ENCODE measurements around the gene PRR29. TPM values are rescaled to one million over a fixed set of nuclear protein-coding genes. Genes with fewer than 3 reads are reported as not detected.

Gene PRR29
- total and polyA plus RNA-seq, 2 donors (not counting 1 experiment from before 2014, with no cell fraction given): 0.02 to 0.17 TPM

DNA sequence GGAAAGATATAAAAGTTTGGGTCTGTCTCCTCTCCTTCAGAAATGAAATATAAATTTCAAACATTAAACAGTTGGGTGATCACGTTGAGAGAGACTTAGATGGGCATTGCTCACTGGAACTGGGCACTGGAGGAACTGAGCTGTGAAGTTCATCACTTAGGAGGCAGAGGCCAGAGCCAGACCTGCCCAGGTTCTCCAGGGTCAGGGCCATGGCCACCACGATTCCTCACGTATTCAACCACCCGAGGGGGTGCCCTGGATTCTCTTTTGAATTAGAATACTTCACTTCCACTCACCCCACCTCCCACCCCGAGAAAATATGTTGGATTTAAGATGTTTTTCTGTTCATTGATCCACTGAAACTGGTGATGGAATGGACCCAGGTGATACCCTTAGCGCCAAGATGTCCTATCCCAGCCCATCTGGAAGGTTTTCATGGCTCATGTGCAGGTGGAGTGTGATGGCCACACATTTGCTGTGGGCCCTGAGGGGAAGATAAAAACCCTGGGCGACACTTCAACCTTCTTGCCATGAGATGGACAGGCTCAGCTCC lies 6.1 kb downstream of the PRR29 start:
- no peak overlapping the region for H3K9ac ChIP-seq (ENCODE audit: insufficient read depth, low read length)
- no peaks in the 10 kb centered on the region for H3K36me3 ChIP-seq (ENCODE audit: control insufficient read depth, insufficient read depth, low read length)
- H3K4me2 ChIP-seq (ENCODE audit: extremely low read depth, insufficient read depth, low read length): no peak overlapping the region
- TF ChIP-seq EZH2 (IDR thresholded peaks at IDR 0.05; ENCODE audit: low read length, missing control alignments) (no peak), CTCF (conservative IDR thresholded peaks at IDR 0.05 in 1 of 2, IDR thresholded peaks at IDR 0.05 in 1 of 2; ENCODE audit: low read depth in 1 of 2, low read length in 2 of 2) (no peak)
- H3K27ac ChIP-seq (ENCODE audit: insufficient read depth, low read length): no peak overlapping the region
- no peak overlapping the region for H3K4me3 ChIP-seq (replicated peaks in 1 of 4; ENCODE audit: control extremely low read depth in 1 of 4, insufficient read depth in 1 of 4, low read depth in 3 of 4, low read length in 4 of 4)
- DNase-seq (ENCODE audit: low read depth in 2 of 2): no peak
- no peaks in the 10 kb centered on the region for H3K9me3 ChIP-seq (ENCODE audit: control insufficient read depth, insufficient read depth, low read depth, low read length)
- no peaks in the 10 kb centered on the region for H3K79me2 ChIP-seq (ENCODE audit: control insufficient read depth, insufficient read depth, low read length)
- H3K27me3 ChIP-seq (ENCODE audit: control insufficient read depth, insufficient read depth, low read length): peaks cover 2% of the 10 kb centered on the region
- no peak overlapping the region for H2AFZ ChIP-seq (ENCODE audit: low read length)
- peaks cover 2% of the 10 kb centered on the region for H3K4me1 ChIP-seq (ENCODE audit: control insufficient read depth, extremely low read depth, insufficient read depth, low read length)
- no peaks in the 10 kb centered on the region for H4K20me1 ChIP-seq (ENCODE audit: control insufficient read depth, extremely low read depth, insufficient read depth, low read length)

DNA sequence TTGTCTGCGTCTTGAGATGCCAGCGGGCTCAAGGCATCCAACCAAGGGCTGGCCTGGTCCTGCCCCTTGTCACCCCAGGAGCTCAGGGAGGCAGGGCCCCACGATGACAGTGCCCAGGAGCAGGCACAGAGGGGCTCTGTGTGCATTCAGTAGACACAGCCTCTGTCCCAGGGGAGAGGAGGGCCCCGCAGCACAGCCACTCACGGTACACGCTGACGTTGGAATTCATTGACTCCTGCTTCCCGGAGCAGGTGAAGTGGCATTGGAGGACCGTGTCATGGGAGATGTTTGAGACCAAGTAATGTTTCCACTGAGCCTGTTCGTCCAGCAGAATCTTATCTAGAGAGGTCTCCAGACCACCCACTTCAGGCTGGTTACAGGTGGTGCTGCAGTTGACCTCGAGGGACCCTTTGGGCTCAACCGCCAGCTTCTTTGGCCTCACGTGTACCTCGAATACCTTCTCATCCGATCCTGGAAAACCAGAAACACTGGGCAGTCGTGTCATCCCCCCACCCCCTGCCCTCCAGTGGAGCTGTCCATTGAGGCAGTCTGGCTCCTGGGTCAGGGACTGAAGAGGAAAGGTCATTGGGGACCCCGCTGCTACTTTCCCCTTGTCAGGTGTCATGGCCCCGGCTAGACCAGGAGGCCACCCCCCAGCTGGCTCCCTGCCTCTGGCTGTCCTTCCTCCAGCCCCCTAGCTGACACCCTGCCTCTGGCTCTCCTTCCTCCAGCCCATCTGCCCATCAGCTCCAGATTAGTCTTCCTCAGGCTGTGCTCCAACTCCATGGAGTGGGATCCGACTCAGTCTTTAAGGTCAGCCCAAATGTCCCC lies 7.0 kb downstream of the PRR29 start:
- Histone ChIP-seq H3K9me3 (ENCODE audit: control insufficient read depth, insufficient read depth, low read depth, low read length) (no peaks in the 10 kb centered on the region), H3K79me2 (ENCODE audit: control insufficient read depth, insufficient read depth, low read length) (no peaks in the 10 kb centered on the region), H3K9ac (ENCODE audit: insufficient read depth, low read length) (no peak overlapping the region), H3K27ac (ENCODE audit: insufficient read depth, low read length) (no peak overlapping the region), H3K27me3 (ENCODE audit: control insufficient read depth, insufficient read depth, low read length) (no peaks in the 10 kb centered on the region), H2AFZ (ENCODE audit: low read length) (no peak overlapping the region), H3K4me1 (ENCODE audit: control insufficient read depth, extremely low read depth, insufficient read depth, low read length) (peaks cover 2% of the 10 kb centered on the region), H3K36me3 (ENCODE audit: control insufficient read depth, insufficient read depth, low read length) (no peaks in the 10 kb centered on the region), H3K4me2 (ENCODE audit: extremely low read depth, insufficient read depth, low read length) (no peak overlapping the region), H4K20me1 (ENCODE audit: control insufficient read depth, extremely low read depth, insufficient read depth, low read length) (no peaks in the 10 kb centered on the region), H3K4me3 (replicated peaks in 1 of 4; ENCODE audit: control extremely low read depth in 1 of 4, insufficient read depth in 1 of 4, low read depth in 3 of 4, low read length in 4 of 4) (no peak overlapping the region)
- DNase-seq (ENCODE audit: low read depth in 2 of 2): no peak
- no peak for TF ChIP-seq CTCF (conservative IDR thresholded peaks at IDR 0.05 in 1 of 2, IDR thresholded peaks at IDR 0.05 in 1 of 2; ENCODE audit: low read depth in 1 of 2, low read length in 2 of 2)
- TF ChIP-seq EZH2 (IDR thresholded peaks at IDR 0.05; ENCODE audit: low read length, missing control alignments): no peak

DNA sequence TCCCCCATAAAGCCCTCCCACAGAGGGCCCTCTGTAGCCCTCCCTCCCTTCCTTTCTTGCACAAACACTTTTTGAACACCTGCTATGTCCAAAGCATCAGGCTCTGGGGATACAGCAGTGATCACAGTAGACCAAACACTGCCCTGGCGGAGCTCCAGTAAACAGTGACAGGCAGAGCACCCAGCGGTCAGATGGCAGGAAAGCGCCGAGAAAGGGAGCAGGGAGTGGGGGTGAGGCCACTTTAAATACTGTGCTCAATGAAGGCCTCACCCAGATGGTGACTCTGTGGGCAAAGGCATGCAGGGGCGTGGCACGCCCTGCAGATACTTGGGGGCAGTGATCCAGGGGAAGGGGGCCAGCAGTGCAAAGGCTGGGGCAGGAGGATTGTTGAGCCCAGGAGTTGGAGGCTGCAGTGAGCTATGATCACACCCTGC lies 7.6 kb downstream of the PRR29 start:
- Histone ChIP-seq H3K4me3 (replicated peaks in 1 of 4; ENCODE audit: control extremely low read depth in 1 of 4, insufficient read depth in 1 of 4, low read depth in 3 of 4, low read length in 4 of 4) (no peak overlapping the region), H3K27me3 (ENCODE audit: control insufficient read depth, insufficient read depth, low read length) (no peaks in the 10 kb centered on the region), H2AFZ (ENCODE audit: low read length) (no peak overlapping the region), H3K27ac (ENCODE audit: insufficient read depth, low read length) (no peak overlapping the region), H3K79me2 (ENCODE audit: control insufficient read depth, insufficient read depth, low read length) (no peaks in the 10 kb centered on the region), H3K4me1 (ENCODE audit: control insufficient read depth, extremely low read depth, insufficient read depth, low read length) (peaks cover 2% of the 10 kb centered on the region), H3K9ac (ENCODE audit: insufficient read depth, low read length) (no peak overlapping the region), H3K36me3 (ENCODE audit: control insufficient read depth, insufficient read depth, low read length) (no peaks in the 10 kb centered on the region), H3K4me2 (ENCODE audit: extremely low read depth, insufficient read depth, low read length) (no peak overlapping the region), H4K20me1 (ENCODE audit: control insufficient read depth, extremely low read depth, insufficient read depth, low read length) (no peaks in the 10 kb centered on the region), H3K9me3 (ENCODE audit: control insufficient read depth, insufficient read depth, low read depth, low read length) (no peaks in the 10 kb centered on the region)
- TF ChIP-seq EZH2 (IDR thresholded peaks at IDR 0.05; ENCODE audit: low read length, missing control alignments): no peak
- TF ChIP-seq CTCF (conservative IDR thresholded peaks at IDR 0.05 in 1 of 2, IDR thresholded peaks at IDR 0.05 in 1 of 2; ENCODE audit: low read depth in 1 of 2, low read length in 2 of 2): no peak
- no peak for DNase-seq (ENCODE audit: low read depth in 2 of 2)

All from fibroblast of lung (primary cell).